Liver (tissue), 9 donors: ENCODE data around the gene NDFIP2. TPM values are rescaled to one million over a fixed set of nuclear protein-coding genes. Genes with fewer than 3 reads are reported as not detected.

Experiments
- DNase-seq: peaks from one replicate; pipeline ENCODE4 v3.0.0-alpha.2; 2017; ENCODE audit warnings: low spot score
- H3K27ac ChIP-seq, 2 donors: one replicate each; pipeline ENCODE4 v1.7.0; 2013; ENCODE audit warnings: inconsistent platforms in 2 of 2, low read length in 2 of 2, control low read depth in 1 of 2, low read depth in 1 of 2, mild to moderate bottlenecking in 1 of 2
- H3K27me3 ChIP-seq, 4 donors: one replicate each; pipeline versions ENCODE4 v1.6.1 to v1.7.0; 2013; ENCODE audit warnings: low read length in 3 of 4, inconsistent platforms in 1 of 4, mild to moderate bottlenecking in 1 of 4, moderate library complexity in 1 of 4; ENCODE audit not compliant: control insufficient read depth in 4 of 4, insufficient read depth in 4 of 4
- H3K36me3 ChIP-seq, 4 donors: one replicate each; pipeline versions ENCODE4 v1.6.1 to v1.7.0; 2013; ENCODE audit warnings: low read length in 3 of 4, mild to moderate bottlenecking in 3 of 4, low read depth in 1 of 4, moderate library complexity in 1 of 4; ENCODE audit not compliant: control insufficient read depth in 4 of 4, insufficient read depth in 3 of 4
- H3K4me1 ChIP-seq, 4 donors: one replicate each; pipeline versions ENCODE4 v1.6.1 to v1.7.0; 2013; ENCODE audit warnings: low read length in 3 of 4, mild to moderate bottlenecking in 3 of 4, moderate library complexity in 1 of 4; ENCODE audit not compliant: control insufficient read depth in 4 of 4, insufficient read depth in 4 of 4
- H3K4me3 ChIP-seq, 3 donors: one replicate each; pipeline versions ENCODE4 v1.6.1 to v1.7.0; 2013; ENCODE audit warnings: low read length in 3 of 3, control low read depth in 1 of 3, low read depth in 1 of 3, mild to moderate bottlenecking in 1 of 3
- H3K9ac ChIP-seq, 2 donors: one replicate each; pipeline ENCODE4 v1.7.0; 2013; ENCODE audit warnings: low read length in 2 of 2, mild to moderate bottlenecking in 2 of 2, moderate library complexity in 2 of 2, control low read depth in 1 of 2, low read depth in 1 of 2
- H3K9me3 ChIP-seq, 4 donors: one replicate each; pipeline versions ENCODE4 v1.6.1 to v1.7.0; 2013; ENCODE audit warnings: low read length in 3 of 4; ENCODE audit not compliant: control insufficient read depth in 4 of 4
- ATF3 ChIP-seq: IDR thresholded peaks from 2 replicates; pipeline ENCODE4 v1.6.1; 2016; ENCODE audit warnings: antibody characterized with exemption
- CTCF ChIP-seq: fragments of 150-350 bp; IDR thresholded peaks from 2 replicates; pipeline ENCODE4 v1.5.1; 2017; ENCODE audit warnings: improper control_type of control experiment, low read depth, low read length; ENCODE audit not compliant: missing input control
- EGR1 ChIP-seq, 2 donors: IDR thresholded peaks; 2 replicates each; pipeline ENCODE4 v1.6.1; 2016 to 2018; ENCODE audit warnings: antibody characterized with exemption in 2 of 2, low read depth in 2 of 2
- FOXA1 ChIP-seq: IDR thresholded peaks from 2 replicates; pipeline ENCODE4 v1.6.1; 2016; ENCODE audit warnings: antibody characterized with exemption
- FOXA2 ChIP-seq: IDR thresholded peaks from 2 replicates; pipeline ENCODE4 v1.6.1; 2016; ENCODE audit warnings: antibody characterized with exemption
- GABPA ChIP-seq, 2 donors: IDR thresholded peaks in 1 of 2; conservative IDR thresholded peaks in 1 of 2; 2 replicates each; pipeline ENCODE4 v1.6.1; 2016; ENCODE audit warnings: antibody characterized with exemption in 2 of 2, mild to moderate bottlenecking in 1 of 2, moderate library complexity in 1 of 2
- HNF4A ChIP-seq, 2 donors: conservative IDR thresholded peaks; 2 replicates each; pipeline ENCODE4 v1.6.1; 2016; ENCODE audit warnings: antibody characterized with exemption in 2 of 2, mild to moderate bottlenecking in 2 of 2
- JUND ChIP-seq, 2 donors: IDR thresholded peaks; 2 replicates each; pipeline ENCODE4 v1.6.1; 2016; ENCODE audit warnings: antibody characterized with exemption in 2 of 2
- MAX ChIP-seq: IDR thresholded peaks from 2 replicates; pipeline ENCODE4 v1.6.1; 2016; ENCODE audit warnings: antibody characterized with exemption
- NR2F2 ChIP-seq: IDR thresholded peaks from 2 replicates; pipeline ENCODE4 v1.6.1; 2016; ENCODE audit warnings: antibody characterized with exemption
- RAD21 ChIP-seq, 2 donors: IDR thresholded peaks; 2 replicates each; pipeline ENCODE4 v1.6.1; 2016; ENCODE audit warnings: antibody characterized with exemption in 2 of 2, mild to moderate bottlenecking in 2 of 2
- REST ChIP-seq: IDR thresholded peaks from 2 replicates; pipeline ENCODE4 v1.6.1; 2016; ENCODE audit warnings: antibody characterized with exemption, mild to moderate bottlenecking
- RXRA ChIP-seq, 2 donors: IDR thresholded peaks; 2 replicates each; pipeline ENCODE4 v1.6.1; 2017 to 2018; ENCODE audit warnings: antibody characterized with exemption in 2 of 2, mild to moderate bottlenecking in 1 of 2
- SP1 ChIP-seq: IDR thresholded peaks from 2 replicates; pipeline ENCODE4 v1.6.1; 2018; ENCODE audit warnings: antibody characterized with exemption, mild to moderate bottlenecking
- TAF1 ChIP-seq: conservative IDR thresholded peaks from 2 replicates; pipeline ENCODE4 v1.6.1; 2016; ENCODE audit warnings: antibody characterized with exemption, mild to moderate bottlenecking
- YY1 ChIP-seq: IDR thresholded peaks from 2 replicates; pipeline ENCODE4 v1.6.1; 2016; ENCODE audit warnings: antibody characterized with exemption, mild to moderate bottlenecking
- ZBTB33 ChIP-seq: IDR thresholded peaks from 2 replicates; pipeline ENCODE4 v1.6.1; 2016; ENCODE audit warnings: antibody characterized with exemption
- WGBS: extraction: QIAGEN DNeasy Blood & Tissue Kit; methylation state at CpG from one replicate; pipeline ENCODE4 v1.1.7; 2013; 5-methylcytosine and 5-hydroxymethylcytosine counted together
- polyA plus RNA-seq, 2 donors: library from polyadenylated mRNA; stranded (reverse) in 1 of 2; unstranded in 1 of 2; fragments of 200-250 nt in 1 of 2; fragments of >200 nt in 1 of 2; fragmentation: Nextera tagmentation in 1 of 2; extraction: Ambion mirVana in 1 of 2; gene quantifications; one replicate each; pipeline versions ENCODE4 v1.2.1 to v1.2.3, GENCODE V29; 2013 to 2015
- total RNA-seq, 2 donors: library from RNA; depleted of rRNA; stranded (reverse); fragments of >200 nt; gene quantifications; one replicate each; pipeline ENCODE4 v1.2.3, GENCODE V29; 2014
- donor health status: healthy.
- donor health status: healthy.
- donor health status: healthy.
- donor health status: healthy.
- donor health status: healthy.

NDFIP2 gene
- total and polyA plus RNA-seq, 4 donors = 15.5 to 22.2 (median 16.3) TPM

- Histone ChIP-seq H3K36me3 (no peaks in the 10 kb centered on the region), H3K27ac (no peak overlapping the region), H3K27me3 (no peaks in the 10 kb centered on the region), H3K4me1 (peaks cover 0 to 2% (median 0%) of the 10 kb centered on the region in 4 donors), H3K9me3 (no peaks in the 10 kb centered on the region), H3K9ac (no peak overlapping the region), H3K4me3 (no peak overlapping the region)
- DNase-seq = no peak
- 86% methylated on average over 1 of the region's 1 CpG for WGBS
- no peak for TF ChIP-seq YY1
- TF ChIP-seq HNF4A (conservative IDR thresholded peaks at IDR 0.05) = no peak
- TF ChIP-seq SP1 = no peak
- TF ChIP-seq RAD21 (IDR thresholded peaks at IDR 0.05) = no peak
- no peak for TF ChIP-seq FOXA2
- TF ChIP-seq MAX = no peak
- TF ChIP-seq RXRA (IDR thresholded peaks at IDR 0.05) = no peak
- TF ChIP-seq REST = no peak
- no peak for TF ChIP-seq NR2F2
- TF ChIP-seq EGR1 (IDR thresholded peaks at IDR 0.05; ENCODE audit: low read depth in 2 of 2) = no peak
- no peak for TF ChIP-seq GABPA (IDR thresholded peaks at IDR 0.05 in 1 of 2, conservative IDR thresholded peaks at IDR 0.05 in 1 of 2)
Observed at GRCh38 chr13:79475569-79475968, 5.4 kb upstream of the NDFIP2 start.

- TF ChIP-seq RAD21 (IDR thresholded peaks at IDR 0.05) (no peak), RXRA (IDR thresholded peaks at IDR 0.05) (no peak), FOXA1 (no peak), NR2F2 (no peak), MAX (no peak), FOXA2 (no peak), YY1 (no peak), CTCF (no peak), JUND (IDR thresholded peaks at IDR 0.05) (no peak), SP1 (no peak), REST (no peak), ZBTB33 (no peak), TAF1 (no peak), HNF4A (conservative IDR thresholded peaks at IDR 0.05) (no peak), EGR1 (IDR thresholded peaks at IDR 0.05; ENCODE audit: low read depth in 2 of 2) (no peak), GABPA (IDR thresholded peaks at IDR 0.05 in 1 of 2, conservative IDR thresholded peaks at IDR 0.05 in 1 of 2) (no peak), ATF3 (no peak)
- Histone ChIP-seq H3K4me1 (peaks cover 0 to 15% (median 7%) of the 10 kb centered on the region in 4 donors), H3K4me3 (no peak overlapping the region), H3K27ac (no peak overlapping the region), H3K9me3 (no peaks in the 10 kb centered on the region), H3K9ac (no peak overlapping the region), H3K27me3 (no peaks in the 10 kb centered on the region), H3K36me3 (no peaks in the 10 kb centered on the region)
- 69% methylated on average over 3 of the region's 3 CpGs for WGBS
- DNase-seq = no peak
Observed at GRCh38 chr13:79477968-79478367, 3.0 kb upstream of the NDFIP2 start.
